ENCODE measurements around the gene IFI27. TPM values are rescaled to one million over a fixed set of nuclear protein-coding genes. Genes with fewer than 3 reads are reported as not detected.

The IFI27 gene
- total RNA-seq, 1 experiment from 2014 or later = 560 TPM

Other genes starting within 250 kb of the IFI27 start
- gene FAM181A, start 183.4 kb upstream of the IFI27 start, total RNA-seq (2014; rRNA removed; shearing (Covaris generic); ENCODE audit: low replicate concordance) = not detected in 2 replicates
- gene ASB2, start 134.2 kb upstream of the IFI27 start, total RNA-seq (2014; rRNA removed; shearing (Covaris generic); ENCODE audit: low replicate concordance) = 1.9 and 6.3 TPM in 2 replicates
- gene CCDC197, start 113.4 kb upstream of the IFI27 start, total RNA-seq (2014; rRNA removed; shearing (Covaris generic); ENCODE audit: low replicate concordance) = not detected in 2 replicates
- 2.9 and 3.2 TPM in 2 replicates for gene OTUB2, start 84.4 kb upstream of the IFI27 start, total RNA-seq (2014; rRNA removed; shearing (Covaris generic); ENCODE audit: low replicate concordance)
- gene DDX24, start 29.5 kb upstream of the IFI27 start, total RNA-seq (2014; rRNA removed; shearing (Covaris generic); ENCODE audit: low replicate concordance) = 89.6 and 108 TPM in 2 replicates
- 6.6 and 21.8 TPM in 2 replicates for gene IFI27L1, start 29.4 kb upstream of the IFI27 start, total RNA-seq (2014; rRNA removed; shearing (Covaris generic); ENCODE audit: low replicate concordance)
- 115 and 144 TPM in 2 replicates for gene IFI27L2, start 18.9 kb downstream of the IFI27 start, total RNA-seq (2014; rRNA removed; shearing (Covaris generic); ENCODE audit: low replicate concordance)
- not detected in 2 replicates for gene PPP4R4, start 63.6 kb downstream of the IFI27 start, total RNA-seq (2014; rRNA removed; shearing (Covaris generic); ENCODE audit: low replicate concordance)
- not detected in 2 replicates for gene SERPINA10, start 182.5 kb downstream of the IFI27 start, total RNA-seq (2014; rRNA removed; shearing (Covaris generic); ENCODE audit: low replicate concordance)
- gene SERPINA6, start 212.6 kb downstream of the IFI27 start, total RNA-seq (2014; rRNA removed; shearing (Covaris generic); ENCODE audit: low replicate concordance) = 3.8 and 8.7 TPM in 2 replicates